BE2C (cell line): ENCODE data around the gene MB21D2.

ENCODE experiments used
- DNase-seq: peaks from one replicate; pipeline ENCODE4 v3.0.0-alpha.2; 2020
- H3K27me3 ChIP-seq: fragments of 250-450 bp; sonication (Bioruptor Pico); 2 replicates; pipeline ENCODE4 v1.5.1; 2020; ENCODE audit warnings: mild to moderate bottlenecking
- H3K36me3 ChIP-seq: fragments of 250-450 bp; sonication (Bioruptor Pico); 2 replicates; pipeline ENCODE4 v1.5.1; 2020; ENCODE audit warnings: mild to moderate bottlenecking
- H3K4me1 ChIP-seq: fragments of 250-450 bp; sonication (Bioruptor Pico); 2 replicates; pipeline ENCODE4 v1.5.1; 2020
- H3K4me3 ChIP-seq: 2 replicates; pipeline ENCODE4 v1.5.1; 2011; ENCODE audit warnings: low read depth, low read length
- H3K9me3 ChIP-seq: fragments of 250-450 bp; sonication (Bioruptor Pico); 2 replicates; pipeline ENCODE4 v1.5.1; 2020
- TF ChIP-seq, protein P1 (sequence below): IDR thresholded peaks from 2 replicates; pipeline ENCODE4 v1.5.1; 2012; ENCODE audit warnings: mild to moderate bottlenecking, low read depth, low read length

The MB21D2 gene

DNA sequence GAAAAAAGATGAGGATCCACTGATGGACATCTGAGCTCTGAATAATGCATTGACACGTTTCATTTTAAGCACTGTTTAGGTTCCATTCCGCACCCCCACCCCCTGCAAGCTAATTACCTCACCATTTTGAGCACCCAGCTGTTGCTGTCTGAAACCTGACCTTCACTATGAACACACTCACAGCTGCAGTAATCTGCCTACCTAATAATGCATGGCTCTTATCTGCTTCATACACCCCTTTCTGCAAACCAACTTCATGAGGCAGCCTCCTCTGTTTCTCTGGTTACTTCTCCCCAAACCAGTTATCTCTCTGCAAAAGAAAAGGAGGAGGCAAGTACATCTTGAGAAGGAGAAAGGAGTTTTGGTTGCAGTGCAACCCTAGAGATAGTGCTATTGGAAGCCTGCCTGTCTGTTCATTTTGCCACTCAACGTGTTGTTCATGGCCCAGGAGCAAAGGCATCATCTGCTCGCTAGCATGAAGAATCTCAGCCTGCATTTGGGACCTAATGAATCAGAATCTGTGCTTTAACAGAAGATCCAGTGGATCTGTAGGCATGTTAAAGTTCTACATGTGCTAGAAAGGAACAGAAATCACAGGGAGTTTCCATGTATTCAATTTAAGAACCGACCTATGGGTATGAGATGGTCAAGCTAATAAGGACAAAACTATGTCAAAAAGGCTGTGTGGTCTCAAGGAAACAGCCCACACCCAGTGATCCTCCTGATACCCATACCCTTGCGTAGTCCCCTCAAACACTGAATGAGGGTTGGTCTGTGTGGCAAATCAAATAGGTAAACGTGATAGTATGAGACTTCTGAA lies 87.2 kb downstream of the MB21D2 start:
- H3K9me3 ChIP-seq, result no peaks in the 10 kb centered on the region
- no peaks in the 10 kb centered on the region for H3K4me1 ChIP-seq
- H3K27me3 ChIP-seq, result no peaks in the 10 kb centered on the region
- H3K4me3 ChIP-seq, result no peak overlapping the region
- DNase-seq, result no peak
- no peaks in the 10 kb centered on the region for H3K36me3 ChIP-seq
- TF ChIP-seq, protein P1, sequence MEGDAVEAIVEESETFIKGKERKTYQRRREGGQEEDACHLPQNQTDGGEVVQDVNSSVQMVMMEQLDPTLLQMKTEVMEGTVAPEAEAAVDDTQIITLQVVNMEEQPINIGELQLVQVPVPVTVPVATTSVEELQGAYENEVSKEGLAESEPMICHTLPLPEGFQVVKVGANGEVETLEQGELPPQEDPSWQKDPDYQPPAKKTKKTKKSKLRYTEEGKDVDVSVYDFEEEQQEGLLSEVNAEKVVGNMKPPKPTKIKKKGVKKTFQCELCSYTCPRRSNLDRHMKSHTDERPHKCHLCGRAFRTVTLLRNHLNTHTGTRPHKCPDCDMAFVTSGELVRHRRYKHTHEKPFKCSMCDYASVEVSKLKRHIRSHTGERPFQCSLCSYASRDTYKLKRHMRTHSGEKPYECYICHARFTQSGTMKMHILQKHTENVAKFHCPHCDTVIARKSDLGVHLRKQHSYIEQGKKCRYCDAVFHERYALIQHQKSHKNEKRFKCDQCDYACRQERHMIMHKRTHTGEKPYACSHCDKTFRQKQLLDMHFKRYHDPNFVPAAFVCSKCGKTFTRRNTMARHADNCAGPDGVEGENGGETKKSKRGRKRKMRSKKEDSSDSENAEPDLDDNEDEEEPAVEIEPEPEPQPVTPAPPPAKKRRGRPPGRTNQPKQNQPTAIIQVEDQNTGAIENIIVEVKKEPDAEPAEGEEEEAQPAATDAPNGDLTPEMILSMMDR, result no peak

DNA sequence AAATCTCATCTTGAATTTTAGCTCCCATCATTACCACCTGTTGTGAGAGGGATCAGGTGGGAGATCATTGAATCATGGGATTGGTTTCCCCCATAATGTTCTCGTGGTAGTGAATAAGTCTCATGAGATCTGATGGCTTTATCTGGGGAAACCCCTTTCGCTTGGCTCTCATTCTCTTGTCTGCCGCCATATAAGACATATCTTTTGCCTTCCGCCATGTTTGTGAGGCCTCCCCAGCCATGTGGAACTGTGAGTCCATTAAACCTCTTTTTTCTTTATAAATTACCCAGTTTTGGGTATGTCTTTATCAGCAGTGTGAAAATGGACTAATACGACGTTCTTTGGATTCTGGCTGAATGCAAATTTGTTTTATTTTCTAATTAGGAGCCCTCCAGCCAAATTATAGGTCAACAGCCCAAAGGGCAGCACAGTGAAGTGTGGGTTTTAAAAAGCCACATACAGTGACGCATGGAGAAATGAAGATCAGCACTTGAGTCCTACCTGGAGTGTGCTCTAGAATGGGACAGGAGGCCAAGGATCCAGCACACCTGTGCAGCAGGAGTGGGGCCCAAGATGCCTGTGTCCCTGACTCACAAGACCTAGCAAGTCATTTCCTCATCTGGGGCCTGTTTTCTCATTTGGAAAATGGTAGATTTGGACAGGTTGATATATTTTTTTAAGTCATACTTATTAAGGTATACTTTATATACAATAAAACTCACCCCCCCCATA lies 89.6 kb downstream of the MB21D2 start:
- no peaks in the 10 kb centered on the region for H3K4me1 ChIP-seq
- no peaks in the 10 kb centered on the region for H3K36me3 ChIP-seq
- no peak overlapping the region for H3K4me3 ChIP-seq
- DNase-seq, result no peak
- no peaks in the 10 kb centered on the region for H3K27me3 ChIP-seq
- TF ChIP-seq, protein P1, result no peak
- no peaks in the 10 kb centered on the region for H3K9me3 ChIP-seq

DNA sequence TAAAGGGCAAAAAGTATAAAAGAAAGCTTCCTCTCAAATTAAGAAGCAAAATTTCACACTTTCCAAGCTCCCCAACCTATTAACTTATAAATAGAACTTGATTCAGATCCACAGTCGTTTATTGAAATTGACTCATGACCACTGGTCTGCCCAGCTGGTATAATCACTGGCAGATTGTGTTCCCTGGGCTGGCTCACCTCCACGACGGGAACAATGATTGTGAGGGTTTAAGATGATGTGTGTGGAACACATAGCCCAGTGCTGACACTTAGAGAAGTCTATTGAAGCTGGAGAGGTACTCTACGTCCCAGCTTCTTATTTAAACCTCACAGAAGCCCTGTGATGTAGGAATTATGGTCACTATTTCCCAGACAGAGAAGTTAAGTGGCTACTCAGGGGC lies 90.4 kb downstream of the MB21D2 start:
- Histone ChIP-seq H3K4me3 (no peak overlapping the region), H3K27me3 (no peaks in the 10 kb centered on the region), H3K36me3 (no peaks in the 10 kb centered on the region), H3K9me3 (no peaks in the 10 kb centered on the region), H3K4me1 (no peaks in the 10 kb centered on the region)
- DNase-seq, result no peak
- TF ChIP-seq, protein P1, result no peak

DNA sequence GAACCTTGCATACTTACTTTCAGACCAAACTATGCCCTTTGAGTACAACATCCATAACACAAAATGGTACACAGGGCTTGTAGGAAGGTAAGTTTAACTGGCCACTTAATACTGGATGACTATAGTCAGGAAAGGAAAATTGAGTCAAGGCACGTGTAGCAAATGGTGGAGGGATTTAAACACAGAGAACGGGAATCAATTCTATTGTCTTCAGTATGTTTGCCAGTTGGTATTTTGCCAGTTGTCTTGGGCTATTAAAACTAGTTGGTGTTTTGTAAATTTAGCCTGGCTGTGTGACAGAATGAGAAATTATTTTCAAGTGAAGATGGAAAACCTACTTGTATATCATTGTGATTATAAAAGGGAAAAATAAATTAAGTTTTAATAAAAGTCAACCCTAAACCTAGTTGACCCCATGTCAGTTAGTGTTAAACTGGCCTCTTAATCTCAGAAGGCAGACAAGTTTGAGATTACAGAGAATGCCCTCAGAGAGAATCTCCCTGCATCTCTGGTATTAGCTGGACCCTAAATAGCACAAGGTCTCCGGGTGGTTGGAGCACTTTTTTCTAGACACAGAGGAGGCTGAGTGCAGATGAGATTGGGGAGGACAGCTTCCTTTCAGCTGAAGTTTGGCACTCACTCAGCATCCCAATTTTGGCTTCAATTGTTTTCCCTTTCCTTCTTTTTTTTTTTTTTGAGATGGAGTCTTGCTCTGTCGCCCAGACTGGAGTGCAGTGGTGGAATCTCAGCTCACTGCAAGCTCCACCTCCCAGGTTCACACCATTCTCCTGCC lies 91.2 kb downstream of the MB21D2 start:
- no peaks in the 10 kb centered on the region for H3K36me3 ChIP-seq
- H3K4me1 ChIP-seq, result no peaks in the 10 kb centered on the region
- no peak for DNase-seq
- no peaks in the 10 kb centered on the region for H3K9me3 ChIP-seq
- TF ChIP-seq, protein P1, result no peak
- H3K4me3 ChIP-seq, result no peak overlapping the region
- peaks cover 2% of the 10 kb centered on the region; the same call in 1 of the 2 replicates for H3K27me3 ChIP-seq

DNA sequence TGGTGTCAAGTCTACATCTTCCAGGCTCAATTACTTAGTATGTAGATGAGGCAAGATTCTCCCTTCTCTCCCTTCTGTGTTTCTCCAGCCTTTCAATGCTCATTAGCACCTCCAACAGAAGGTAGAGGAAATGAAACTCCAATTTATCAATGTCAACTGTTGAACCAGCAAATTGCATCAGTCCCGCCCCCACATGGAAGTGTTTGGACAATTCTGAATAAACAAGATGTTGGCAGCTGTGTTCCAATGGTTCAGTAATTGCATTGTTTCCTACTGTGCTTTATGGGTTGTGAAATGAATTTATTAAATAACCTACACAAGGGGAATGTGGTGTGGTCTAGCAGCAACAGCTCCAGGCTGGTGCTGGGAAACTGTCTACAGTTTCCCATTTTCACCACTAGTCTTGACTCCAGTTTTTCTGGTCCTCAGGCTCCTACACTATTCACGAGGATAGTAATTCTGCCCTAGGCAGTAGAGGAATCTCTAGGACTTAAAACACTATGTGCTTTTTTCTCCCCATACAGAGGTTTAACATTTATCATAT lies 91.9 kb downstream of the MB21D2 start:
- H3K4me3 ChIP-seq, result no peak overlapping the region
- no peaks in the 10 kb centered on the region for H3K9me3 ChIP-seq
- H3K4me1 ChIP-seq, result no peaks in the 10 kb centered on the region
- TF ChIP-seq, protein P1, result no peak
- no peak for DNase-seq
- H3K27me3 ChIP-seq, result peaks cover 6% of the 10 kb centered on the region; the same call in 1 of the 2 replicates
- H3K36me3 ChIP-seq, result no peaks in the 10 kb centered on the region
